ENCODE measurements around the gene HS3ST3A1.
"Not testable (repeated sequence)": the region's sequence is repeated elsewhere in the genome, so short reads cannot be mapped to it uniquely, and the experiment has no call there.

HS3ST3A1 gene

DNA sequence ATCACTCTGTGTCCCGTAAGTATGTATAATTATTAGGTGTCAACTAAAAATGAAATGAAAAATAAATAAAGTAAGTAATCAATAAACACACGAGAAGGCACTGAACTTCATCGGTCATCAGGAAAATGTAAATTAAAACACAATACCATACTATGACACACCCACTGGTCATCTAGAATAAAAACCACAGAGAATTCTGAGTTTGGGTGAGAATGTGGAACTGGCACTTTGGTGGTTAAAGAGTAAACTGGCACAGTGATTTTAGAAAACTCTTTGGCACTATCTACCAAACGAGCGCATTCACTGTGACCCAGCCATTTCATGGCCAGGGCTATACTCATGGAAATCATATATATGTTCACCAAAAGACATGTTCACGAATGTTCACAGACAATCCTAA lies 98.2 kb downstream of the HS3ST3A1 start:
- H3K79me2 ChIP-seq (ENCODE audit: control insufficient read depth, low read length) = no peaks in the 10 kb centered on the region
- no peaks in the 10 kb centered on the region for H3K36me3 ChIP-seq (ENCODE audit: control insufficient read depth, low read length)
- no peaks in the 10 kb centered on the region for H3F3A ChIP-seq (ENCODE audit: control insufficient read depth, insufficient read depth)
- TF ChIP-seq EZH2phosphoT487 (IDR thresholded peaks at IDR 0.05; ENCODE audit: borderline replicate concordance, low read length) = no peak
- TF ChIP-seq, protein P1, sequence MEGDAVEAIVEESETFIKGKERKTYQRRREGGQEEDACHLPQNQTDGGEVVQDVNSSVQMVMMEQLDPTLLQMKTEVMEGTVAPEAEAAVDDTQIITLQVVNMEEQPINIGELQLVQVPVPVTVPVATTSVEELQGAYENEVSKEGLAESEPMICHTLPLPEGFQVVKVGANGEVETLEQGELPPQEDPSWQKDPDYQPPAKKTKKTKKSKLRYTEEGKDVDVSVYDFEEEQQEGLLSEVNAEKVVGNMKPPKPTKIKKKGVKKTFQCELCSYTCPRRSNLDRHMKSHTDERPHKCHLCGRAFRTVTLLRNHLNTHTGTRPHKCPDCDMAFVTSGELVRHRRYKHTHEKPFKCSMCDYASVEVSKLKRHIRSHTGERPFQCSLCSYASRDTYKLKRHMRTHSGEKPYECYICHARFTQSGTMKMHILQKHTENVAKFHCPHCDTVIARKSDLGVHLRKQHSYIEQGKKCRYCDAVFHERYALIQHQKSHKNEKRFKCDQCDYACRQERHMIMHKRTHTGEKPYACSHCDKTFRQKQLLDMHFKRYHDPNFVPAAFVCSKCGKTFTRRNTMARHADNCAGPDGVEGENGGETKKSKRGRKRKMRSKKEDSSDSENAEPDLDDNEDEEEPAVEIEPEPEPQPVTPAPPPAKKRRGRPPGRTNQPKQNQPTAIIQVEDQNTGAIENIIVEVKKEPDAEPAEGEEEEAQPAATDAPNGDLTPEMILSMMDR (IDR thresholded peaks at IDR 0.05; ENCODE audit: low read depth, low read length, poor library complexity, severe bottlenecking) = no peak
- H3K9me2 ChIP-seq (replicated peaks; ENCODE audit: control insufficient read depth, low read length) = no peaks in the 10 kb centered on the region
- no peaks in the 10 kb centered on the region for H3K27me3 ChIP-seq (ENCODE audit: control insufficient read depth, low read length)
- no peak overlapping the region for H3K4me2 ChIP-seq (ENCODE audit: low read length)
- no peaks in the 10 kb centered on the region for H3K9me3 ChIP-seq (ENCODE audit: control insufficient read depth, insufficient read depth, low read length)
- H3K4me3 ChIP-seq (ENCODE audit: low read length) = no peak overlapping the region
- no peak overlapping the region for H3K27ac ChIP-seq (ENCODE audit: low read depth, low read length)
- no peaks in the 10 kb centered on the region for H4K20me1 ChIP-seq (ENCODE audit: control insufficient read depth, insufficient read depth, low read depth, low read length)
- no peaks in the 10 kb centered on the region for H3K4me1 ChIP-seq (ENCODE audit: control insufficient read depth, low read length)

DNA sequence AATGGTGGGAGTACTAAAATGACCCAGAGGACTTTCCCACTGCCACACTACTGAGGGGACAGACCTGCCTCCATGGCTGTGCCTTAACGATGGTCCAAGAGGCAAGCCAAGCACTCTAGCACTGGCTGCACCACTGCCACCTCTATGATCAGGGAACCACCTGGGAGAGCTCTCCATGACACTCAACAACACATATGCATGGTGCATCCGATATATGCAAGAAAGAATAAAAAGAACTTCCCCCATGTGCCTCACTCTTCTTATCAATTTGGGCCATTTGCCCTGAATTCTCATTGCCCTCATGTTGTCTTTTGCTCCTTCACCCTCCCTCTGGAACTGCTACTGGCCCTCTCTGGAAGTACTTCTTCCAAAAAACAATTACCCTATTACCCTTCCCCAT lies 99.5 kb downstream of the HS3ST3A1 start:
- no peaks in the 10 kb centered on the region for H3K79me2 ChIP-seq (ENCODE audit: control insufficient read depth, low read length)
- no peaks in the 10 kb centered on the region for H3K9me3 ChIP-seq (ENCODE audit: control insufficient read depth, insufficient read depth, low read length)
- H3K27me3 ChIP-seq (ENCODE audit: control insufficient read depth, low read length) = no peaks in the 10 kb centered on the region
- H3K27ac ChIP-seq (ENCODE audit: low read depth, low read length) = no peak overlapping the region
- no peaks in the 10 kb centered on the region for H3K9me2 ChIP-seq (replicated peaks; ENCODE audit: control insufficient read depth, low read length)
- TF ChIP-seq, protein P1 (IDR thresholded peaks at IDR 0.05; ENCODE audit: low read depth, low read length, poor library complexity, severe bottlenecking) = no peak
- TF ChIP-seq EZH2phosphoT487 (IDR thresholded peaks at IDR 0.05; ENCODE audit: borderline replicate concordance, low read length) = no peak
- H3F3A ChIP-seq (ENCODE audit: control insufficient read depth, insufficient read depth) = no peaks in the 10 kb centered on the region
- no peaks in the 10 kb centered on the region for H3K36me3 ChIP-seq (ENCODE audit: control insufficient read depth, low read length)
- no peak overlapping the region for H3K4me2 ChIP-seq (ENCODE audit: low read length)
- H3K4me1 ChIP-seq (ENCODE audit: control insufficient read depth, low read length) = no peaks in the 10 kb centered on the region
- no peaks in the 10 kb centered on the region for H4K20me1 ChIP-seq (ENCODE audit: control insufficient read depth, insufficient read depth, low read depth, low read length)
- no peak overlapping the region for H3K4me3 ChIP-seq (ENCODE audit: low read length)

DNA sequence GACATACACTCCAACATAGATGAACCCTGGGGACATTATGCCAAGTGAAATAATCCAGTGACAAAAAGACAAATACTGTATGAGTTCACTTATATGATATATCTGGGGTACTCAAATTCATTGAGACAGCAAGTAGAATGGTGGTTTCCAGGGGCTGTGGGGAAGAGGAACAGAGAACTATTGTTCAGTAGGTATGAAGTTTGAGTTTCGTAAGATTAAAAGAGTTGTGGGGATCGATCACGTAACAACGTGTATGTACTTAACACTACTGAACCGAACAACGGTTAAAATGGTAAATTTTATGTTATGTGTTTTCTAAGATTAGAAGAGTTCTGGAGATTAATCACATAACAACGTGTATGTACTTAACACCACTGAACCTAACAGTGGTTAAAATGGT lies 100.8 kb downstream of the HS3ST3A1 start:
- no peaks in the 10 kb centered on the region for H3K79me2 ChIP-seq (ENCODE audit: control insufficient read depth, low read length)
- no peaks in the 10 kb centered on the region for H3K9me2 ChIP-seq (replicated peaks; ENCODE audit: control insufficient read depth, low read length)
- H3K27me3 ChIP-seq (ENCODE audit: control insufficient read depth, low read length) = no peaks in the 10 kb centered on the region
- H4K20me1 ChIP-seq (ENCODE audit: control insufficient read depth, insufficient read depth, low read depth, low read length) = no peaks in the 10 kb centered on the region
- no peaks in the 10 kb centered on the region for H3K36me3 ChIP-seq (ENCODE audit: control insufficient read depth, low read length)
- no peak overlapping the region for H3K4me2 ChIP-seq (ENCODE audit: low read length)
- H3F3A ChIP-seq (ENCODE audit: control insufficient read depth, insufficient read depth) = no peaks in the 10 kb centered on the region
- H3K9me3 ChIP-seq (ENCODE audit: control insufficient read depth, insufficient read depth, low read length) = no peaks in the 10 kb centered on the region
- no peak overlapping the region for H3K4me3 ChIP-seq (ENCODE audit: low read length)
- no peak overlapping the region for H3K27ac ChIP-seq (ENCODE audit: low read depth, low read length)
- TF ChIP-seq, protein P1 (IDR thresholded peaks at IDR 0.05; ENCODE audit: low read depth, low read length, poor library complexity, severe bottlenecking) = no peak
- TF ChIP-seq EZH2phosphoT487 (IDR thresholded peaks at IDR 0.05; ENCODE audit: borderline replicate concordance, low read length) = no peak
- H3K4me1 ChIP-seq (ENCODE audit: control insufficient read depth, low read length) = no peaks in the 10 kb centered on the region

DNA sequence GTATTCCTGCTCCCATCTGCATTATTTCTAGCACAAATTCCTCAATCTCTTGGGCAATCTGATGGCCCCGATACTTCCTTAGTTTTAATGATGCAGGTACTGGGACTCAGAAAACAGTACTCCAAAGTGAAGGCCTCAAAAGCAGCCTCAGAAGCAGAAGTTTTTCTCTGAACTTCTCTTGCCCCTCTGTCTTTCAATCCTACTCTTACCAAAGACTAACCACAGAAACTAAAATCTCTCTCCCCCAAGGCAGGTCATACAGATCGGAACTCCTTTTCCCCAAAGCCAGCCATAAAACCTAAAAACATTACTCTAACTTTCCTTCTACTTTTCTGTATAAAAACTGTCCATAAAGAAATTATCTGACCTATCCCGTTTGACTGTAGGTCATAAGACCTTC lies 103.5 kb downstream of the HS3ST3A1 start:
- Histone ChIP-seq H3K4me2 (ENCODE audit: low read length) (no peak overlapping the region), H3K4me1 (ENCODE audit: control insufficient read depth, low read length) (no peaks in the 10 kb centered on the region), H3K9me3 (ENCODE audit: control insufficient read depth, insufficient read depth, low read length) (no peaks in the 10 kb centered on the region), H3K27me3 (ENCODE audit: control insufficient read depth, low read length) (no peaks in the 10 kb centered on the region), H3K36me3 (ENCODE audit: control insufficient read depth, low read length) (no peaks in the 10 kb centered on the region), H3K27ac (ENCODE audit: low read depth, low read length) (no peak overlapping the region), H3K79me2 (ENCODE audit: control insufficient read depth, low read length) (no peaks in the 10 kb centered on the region), H3K4me3 (ENCODE audit: low read length) (no peak overlapping the region), H4K20me1 (ENCODE audit: control insufficient read depth, insufficient read depth, low read depth, low read length) (no peaks in the 10 kb centered on the region), H3K9me2 (replicated peaks; ENCODE audit: control insufficient read depth, low read length) (no peaks in the 10 kb centered on the region), H3F3A (ENCODE audit: control insufficient read depth, insufficient read depth) (no peaks in the 10 kb centered on the region)
- no peak for TF ChIP-seq EZH2phosphoT487 (IDR thresholded peaks at IDR 0.05; ENCODE audit: borderline replicate concordance, low read length)
- TF ChIP-seq, protein P1 (IDR thresholded peaks at IDR 0.05; ENCODE audit: low read depth, low read length, poor library complexity, severe bottlenecking) = no peak

DNA sequence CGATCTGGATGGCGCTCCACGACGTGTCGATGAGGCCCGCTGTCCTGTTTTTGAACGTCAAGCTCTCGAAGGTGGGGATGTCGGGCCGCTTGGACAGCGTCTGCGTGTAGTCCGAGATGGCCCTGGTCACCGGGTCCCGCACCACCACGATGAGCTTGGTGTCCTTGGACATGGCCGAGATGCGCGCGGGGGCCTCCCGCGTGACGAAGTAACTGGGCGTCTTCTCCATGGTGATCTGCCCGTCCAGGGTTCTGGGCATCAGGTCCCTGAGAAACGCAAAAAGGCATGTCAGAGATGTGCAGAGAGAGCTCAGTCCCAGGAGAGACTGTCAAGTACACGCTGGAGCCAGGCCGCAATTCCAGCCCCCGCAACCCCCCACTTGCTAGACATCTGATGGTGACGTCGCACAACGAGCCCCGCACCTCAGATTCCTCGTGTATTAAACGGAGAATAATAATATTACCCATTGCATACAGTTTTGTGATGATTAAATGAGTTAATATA lies 105.1 kb downstream of the HS3ST3A1 start:
- H3K4me1 ChIP-seq (ENCODE audit: control insufficient read depth, low read length); H3F3A ChIP-seq (ENCODE audit: control insufficient read depth, insufficient read depth); H3K9me3 ChIP-seq (ENCODE audit: control insufficient read depth, insufficient read depth, low read length); H3K79me2 ChIP-seq (ENCODE audit: control insufficient read depth, low read length); H3K27ac ChIP-seq (ENCODE audit: low read depth, low read length); H3K27me3 ChIP-seq (ENCODE audit: control insufficient read depth, low read length); H3K36me3 ChIP-seq (ENCODE audit: control insufficient read depth, low read length); H4K20me1 ChIP-seq (ENCODE audit: control insufficient read depth, insufficient read depth, low read depth, low read length); H3K4me3 ChIP-seq (ENCODE audit: low read length); H3K9me2 ChIP-seq (replicated peaks; ENCODE audit: control insufficient read depth, low read length); H3K4me2 ChIP-seq (ENCODE audit: low read length): not testable (repeated sequence)

Data from DOHH2 (cell line).